Sigmoid colon (tissue), 7 donors: ENCODE data around the gene MAGI2. TPM values are rescaled to one million over a fixed set of nuclear protein-coding genes. Genes with fewer than 3 reads are reported as not detected.

ENCODE experiments used
- DNase-seq: peaks from one replicate; pipeline ENCODE4 v3.0.0-alpha.2; 2019
- H3K27ac ChIP-seq, 4 donors: fragments of 200-600 bp; sonication (generic); one replicate each; pipeline ENCODE4 v1.5.1; 2016 to 2019; ENCODE audit warnings: mild to moderate bottlenecking in 1 of 4
- H3K27me3 ChIP-seq, 3 donors: fragments of 200-600 bp; sonication (generic); one replicate each; pipeline ENCODE4 v1.5.1; 2019; ENCODE audit warnings: mild to moderate bottlenecking in 1 of 3
- H3K36me3 ChIP-seq, 4 donors: fragments of 200-600 bp; sonication (generic); one replicate each; pipeline ENCODE4 v1.5.1; 2016 to 2019
- H3K4me1 ChIP-seq, 4 donors: fragments of 200-600 bp; sonication (generic); one replicate each; pipeline ENCODE4 v1.5.1; 2017 to 2019
- H3K4me3 ChIP-seq, 4 donors: fragments of 200-600 bp; sonication (generic); one replicate each; pipeline ENCODE4 v1.5.1; 2017 to 2019; ENCODE audit warnings: mild to moderate bottlenecking in 2 of 4, moderate library complexity in 1 of 4
- H3K9me3 ChIP-seq, 4 donors: fragments of 200-600 bp in 3 of 4; sonication (generic) in 3 of 4; one replicate each; pipeline versions ENCODE4 v1.5.1 to v1.6.1; 2013 to 2019
- CTCF ChIP-seq, 4 experiments: fragments of 450-650 bp in 3 of 4; fragments of 200-600 bp in 1 of 4; IDR thresholded peaks; one replicate each; pipeline ENCODE4 v1.5.1; 2016 to 2019; ENCODE audit warnings: antibody characterized with exemption in 4 of 4, mild to moderate bottlenecking in 3 of 4, moderate library complexity in 2 of 4
- EP300 ChIP-seq, 4 donors: sonication (generic); formaldehyde crosslinking; IDR thresholded peaks; one replicate each; pipeline ENCODE4 v1.6.1; 2017; ENCODE audit warnings: antibody characterized with exemption in 4 of 4
- POLR2A ChIP-seq, 2 donors: fragments of 450-650 bp; IDR thresholded peaks; one replicate each; pipeline ENCODE4 v1.6.1; 2016; ENCODE audit warnings: antibody characterized with exemption in 2 of 2, mild to moderate bottlenecking in 2 of 2, moderate library complexity in 2 of 2
- POLR2AphosphoS5 ChIP-seq, 4 donors: sonication (generic); formaldehyde crosslinking; IDR thresholded peaks; one replicate each; pipeline ENCODE4 v1.6.1; 2017; ENCODE audit warnings: antibody characterized with exemption in 4 of 4
- WGBS, 2 donors: extraction: QIAGEN DNeasy Blood & Tissue Kit; methylation state at CpG; one replicate each; pipeline ENCODE4 v1.1.7; 2013; 5-methylcytosine and 5-hydroxymethylcytosine counted together
- intact Hi-C: fragments of 100-400 bp; cut with DNase I; formaldehyde crosslinking; loops from one replicate; pipeline ENCODE4 v1.15.1; 2023
- polyA plus RNA-seq, 3 donors: library from polyadenylated mRNA; stranded (reverse); fragments of 200-250 nt; gene quantifications; one replicate each; pipeline ENCODE4 v1.2.3, GENCODE V29; 2013
- total RNA-seq, 4 donors: library from RNA; depleted of rRNA; stranded (reverse); fragments of >200 nt; gene quantifications; one replicate each; pipeline ENCODE4 v1.1.0, GENCODE V29; 2016
- donor health status: healthy with polysubstance abuse.
- donor health status: Bipolar disorder and iron deficiency.
- donor health status: healthy.

MAGI2 gene
- total and polyA plus RNA-seq, 7 donors: 0.69 to 26.9 (median 14.7) TPM

GRCh38 chr7:78112488-78112887, 1341.0 kb downstream of the MAGI2 start:
- intact Hi-C loops: no loop called here
- TF ChIP-seq POLR2AphosphoS5 (IDR thresholded peaks at IDR 0.05): no peak
- no peak for TF ChIP-seq CTCF (IDR thresholded peaks at IDR 0.05)
- no peak for TF ChIP-seq POLR2A (IDR thresholded peaks at IDR 0.05)
- no peak for TF ChIP-seq EP300 (IDR thresholded peaks at IDR 0.05)

GRCh38 chr7:78111386-78111785, 1342.1 kb downstream of the MAGI2 start:
- Histone ChIP-seq H3K27ac (no peak overlapping the region), H3K4me3 (no peak overlapping the region), H3K9me3 (no peaks in the 10 kb centered on the region), H3K36me3 (no peaks in the 10 kb centered on the region), H3K27me3 (no peaks in the 10 kb centered on the region), H3K4me1 (no peaks in the 10 kb centered on the region)
- no peak for TF ChIP-seq EP300 (IDR thresholded peaks at IDR 0.05)
- no peak for TF ChIP-seq POLR2A (IDR thresholded peaks at IDR 0.05)
- TF ChIP-seq POLR2AphosphoS5 (IDR thresholded peaks at IDR 0.05): no peak
- TF ChIP-seq CTCF (IDR thresholded peaks at IDR 0.05): no peak
- DNase-seq: no peak
- intact Hi-C loops: no loop called here
- 47 to 50% methylated on average over 3 of the region's 3 CpGs for WGBS, 2 donors

More at GRCh38 chr7:78112488-78112887, 1341.0 kb downstream of the MAGI2 start:
- H3K4me1 ChIP-seq: no peaks in the 10 kb centered on the region
- no peaks in the 10 kb centered on the region for H3K27me3 ChIP-seq
- WGBS, 2 donors: 84 to 89% methylated on average over 5 of the region's 5 CpGs
- no peaks in the 10 kb centered on the region for H3K36me3 ChIP-seq
- no peak overlapping the region for H3K27ac ChIP-seq
- DNase-seq: no peak
- no peaks in the 10 kb centered on the region for H3K9me3 ChIP-seq
- H3K4me3 ChIP-seq: no peak overlapping the region

GRCh38 chr7:78103475-78103874, 1350.0 kb downstream of the MAGI2 start:
- Histone ChIP-seq H3K27ac (no peak overlapping the region), H3K27me3 (no peaks in the 10 kb centered on the region), H3K4me3 (no peak overlapping the region), H3K4me1 (no peaks in the 10 kb centered on the region), H3K36me3 (no peaks in the 10 kb centered on the region), H3K9me3 (no peaks in the 10 kb centered on the region)
- DNase-seq: no peak
- intact Hi-C loops: no loop called here
- 63 to 81% methylated on average over 4 of the region's 4 CpGs for WGBS, 2 donors
- TF ChIP-seq POLR2A (IDR thresholded peaks at IDR 0.05) (no peak), POLR2AphosphoS5 (IDR thresholded peaks at IDR 0.05) (no peak), EP300 (IDR thresholded peaks at IDR 0.05) (no peak), CTCF (IDR thresholded peaks at IDR 0.05) (no peak)

GRCh38 chr7:78101076-78101475, 1352.4 kb downstream of the MAGI2 start:
- H3K4me3 ChIP-seq: no peak overlapping the region
- DNase-seq: no peak
- no peaks in the 10 kb centered on the region for H3K36me3 ChIP-seq
- no peaks in the 10 kb centered on the region for H3K27me3 ChIP-seq
- intact Hi-C loops: no loop called here
- no peak overlapping the region for H3K27ac ChIP-seq
- H3K4me1 ChIP-seq: no peaks in the 10 kb centered on the region
- no peaks in the 10 kb centered on the region for H3K9me3 ChIP-seq
- no peak for TF ChIP-seq POLR2AphosphoS5 (IDR thresholded peaks at IDR 0.05)
- no peak for TF ChIP-seq CTCF (IDR thresholded peaks at IDR 0.05)

- Histone ChIP-seq H3K9me3 (no peaks in the 10 kb centered on the region), H3K4me1 (no peaks in the 10 kb centered on the region), H3K27ac (no peak overlapping the region), H3K36me3 (no peaks in the 10 kb centered on the region), H3K27me3 (no peaks in the 10 kb centered on the region), H3K4me3 (no peak overlapping the region)
- WGBS, 2 donors: 66 to 94% methylated on average over 3 of the region's 3 CpGs
- TF ChIP-seq POLR2A (IDR thresholded peaks at IDR 0.05) (no peak), CTCF (IDR thresholded peaks at IDR 0.05) (no peak), EP300 (IDR thresholded peaks at IDR 0.05) (no peak), POLR2AphosphoS5 (IDR thresholded peaks at IDR 0.05) (no peak)
- intact Hi-C loops: no loop called here
- DNase-seq: no peak
These were observed 1353.6 kb downstream of the MAGI2 start for GRCh38 chr7:78099715-78100394.
